HG02588 (cell line): ENCODE data around the gene ST6GAL2.

Experiments
- ATAC-seq: cut with Tn5 transposase; IDR thresholded peaks from one replicate; pipeline ENCODE4 v1.9.1; 2021; ENCODE audit warnings: mild to moderate bottlenecking, moderate library complexity; ENCODE audit not compliant: unreplicated experiment

Gene ST6GAL2

DNA sequence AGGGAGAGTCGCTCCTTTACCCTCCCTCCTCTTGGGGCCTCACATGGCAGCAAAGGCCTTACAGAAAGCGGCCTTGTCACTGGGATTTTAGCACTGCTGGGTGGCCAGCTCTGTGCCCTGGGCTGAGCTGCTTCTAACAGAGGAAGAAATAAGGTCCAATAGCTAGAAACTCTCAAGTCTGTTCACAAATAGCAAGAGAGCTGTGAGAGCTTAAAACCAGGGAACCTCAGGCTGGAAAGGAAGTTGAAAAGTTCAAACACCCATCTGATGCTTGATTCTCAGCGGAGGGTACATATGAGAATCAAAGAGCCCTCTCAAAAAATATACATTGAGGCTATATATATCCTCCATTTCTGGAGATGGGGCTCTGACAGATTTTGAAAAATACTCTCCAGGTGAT, 54.7 kb downstream of the ST6GAL2 start:
- ATAC-seq: no peak

DNA sequence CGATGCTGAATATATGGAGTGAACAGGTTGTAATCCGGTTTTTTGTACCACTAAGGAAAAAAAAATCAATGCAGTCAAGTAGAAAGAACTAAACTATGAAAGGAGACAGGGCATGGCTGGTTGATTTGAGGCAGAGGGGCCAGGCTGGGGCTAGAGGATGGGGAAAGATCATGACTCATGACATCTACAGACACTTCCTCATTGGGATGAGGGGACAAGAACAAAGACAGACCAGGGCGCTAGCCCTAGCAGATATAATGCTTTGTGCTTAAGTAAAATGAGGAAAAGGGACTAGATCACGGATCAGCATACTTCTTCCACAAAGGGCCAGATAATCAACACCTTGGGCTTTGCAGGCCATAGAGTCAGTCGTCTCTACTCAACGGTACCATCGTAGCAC, 55.8 kb downstream of the ST6GAL2 start:
- ATAC-seq: no peak

DNA sequence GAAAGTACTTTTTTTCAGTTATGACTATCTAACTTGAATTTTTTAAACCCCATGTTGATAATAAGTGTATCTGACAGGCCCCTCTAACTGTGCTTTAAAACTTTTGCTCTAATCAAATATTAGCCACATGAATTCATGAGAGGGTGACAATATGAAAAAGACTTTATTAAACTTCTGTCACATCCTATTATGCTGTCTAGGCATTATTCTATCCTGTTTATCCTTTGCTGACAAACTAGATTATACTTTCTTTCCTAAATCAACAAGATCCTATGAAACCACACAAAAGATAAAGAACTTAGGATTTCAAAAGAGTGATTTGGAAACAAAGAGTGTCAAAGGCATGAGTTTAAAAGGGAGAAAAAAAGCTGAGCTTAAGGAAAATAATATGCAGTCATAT, 57.8 kb downstream of the ST6GAL2 start:
- no peak for ATAC-seq

DNA sequence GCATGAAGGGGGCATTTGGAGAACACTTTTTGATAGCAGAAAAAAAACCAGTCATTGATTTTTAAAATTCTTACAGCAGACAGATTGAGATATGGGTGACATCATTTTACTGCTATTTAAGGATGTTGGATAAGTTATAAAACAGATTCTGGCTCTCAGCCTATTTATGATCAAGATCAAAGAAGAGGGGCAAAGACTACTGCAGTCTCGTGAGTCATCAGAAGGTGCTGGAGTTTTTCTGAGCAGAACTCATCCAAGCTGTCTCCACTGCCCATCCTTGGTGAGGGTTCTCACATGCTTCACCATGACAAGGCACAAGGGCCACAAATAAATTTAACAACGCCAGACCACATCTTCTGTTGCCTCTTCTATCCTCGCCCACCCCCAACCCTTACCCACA, 58.8 kb downstream of the ST6GAL2 start:
- ATAC-seq: no peak

DNA sequence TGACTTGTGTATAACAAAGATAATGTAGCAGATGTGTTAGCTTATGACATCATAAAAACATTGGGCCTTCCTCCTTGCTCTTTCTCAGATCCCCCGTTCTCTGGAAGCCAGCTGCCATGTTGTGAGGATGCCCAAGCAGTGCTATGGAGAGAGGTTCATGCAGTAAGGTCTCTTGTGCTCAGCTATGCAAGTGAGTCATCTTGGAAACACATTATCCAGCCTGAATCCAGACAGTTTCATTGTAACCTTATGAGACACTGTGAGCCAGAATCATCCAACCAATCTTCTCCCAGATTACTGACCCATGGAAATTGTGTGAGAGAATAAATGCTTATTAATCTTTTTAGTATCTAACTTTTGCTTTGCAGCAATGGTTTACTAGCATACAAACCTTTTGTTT, 60.8 kb downstream of the ST6GAL2 start:
- ATAC-seq: no peak

DNA sequence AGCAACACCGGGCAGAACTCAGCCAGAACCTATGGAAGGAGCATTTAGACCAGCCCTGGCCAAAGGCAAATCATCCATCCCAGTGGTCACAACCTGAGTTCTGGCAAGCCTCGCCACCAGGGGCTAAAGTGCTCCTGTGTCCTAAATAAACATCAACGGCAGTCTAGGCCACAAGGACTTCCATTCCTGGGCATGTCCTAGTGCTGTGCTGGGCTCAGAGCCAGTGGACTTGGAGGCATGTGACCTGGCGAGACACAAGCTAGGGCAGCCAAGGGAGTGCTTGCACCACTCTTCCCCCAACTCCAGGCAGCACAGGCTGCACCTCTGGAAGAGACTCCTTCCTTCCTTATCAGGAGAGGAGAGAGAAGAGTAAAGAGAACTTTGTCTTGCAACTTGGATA, 69.0 kb downstream of the ST6GAL2 start:
- no peak for ATAC-seq

DNA sequence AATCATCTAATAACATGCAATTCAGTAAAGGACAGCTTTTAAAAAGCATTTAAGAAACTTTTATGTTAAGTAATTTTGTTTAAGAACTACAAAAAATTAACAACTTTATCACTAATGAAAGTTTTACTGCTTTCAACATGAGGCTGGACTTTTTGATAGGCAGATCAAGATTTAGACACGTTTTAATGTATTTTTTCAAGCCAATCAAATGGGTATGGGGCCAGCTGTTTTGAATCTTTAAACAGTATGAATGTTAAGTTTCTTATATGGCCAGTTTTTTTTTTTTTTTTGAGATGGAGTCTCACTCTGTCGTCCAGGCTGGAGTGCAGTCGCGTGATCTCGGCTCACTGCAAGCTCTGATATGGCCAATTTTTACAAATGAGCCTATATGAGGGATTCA, 73.1 kb downstream of the ST6GAL2 start:
- ATAC-seq: no peak

DNA sequence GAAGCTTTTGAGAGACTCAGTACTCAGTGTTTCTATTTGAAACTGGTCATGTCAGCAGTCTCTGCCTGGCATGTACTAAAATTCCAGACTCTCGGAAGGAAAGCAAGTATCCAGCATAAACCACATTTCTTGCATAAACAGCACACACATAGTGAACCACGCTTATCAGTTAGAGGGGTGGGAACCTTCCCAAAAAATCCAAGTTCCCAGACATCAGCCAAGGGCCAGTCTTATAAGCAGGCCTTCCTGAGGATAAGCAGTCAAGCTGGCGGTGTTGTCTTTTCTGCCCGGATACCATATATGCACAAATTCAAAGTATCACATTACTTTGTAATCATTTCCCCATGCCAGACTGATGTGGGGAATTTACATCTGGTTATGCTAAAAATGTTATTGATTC, 73.6 kb downstream of the ST6GAL2 start:
- no peak for ATAC-seq

DNA sequence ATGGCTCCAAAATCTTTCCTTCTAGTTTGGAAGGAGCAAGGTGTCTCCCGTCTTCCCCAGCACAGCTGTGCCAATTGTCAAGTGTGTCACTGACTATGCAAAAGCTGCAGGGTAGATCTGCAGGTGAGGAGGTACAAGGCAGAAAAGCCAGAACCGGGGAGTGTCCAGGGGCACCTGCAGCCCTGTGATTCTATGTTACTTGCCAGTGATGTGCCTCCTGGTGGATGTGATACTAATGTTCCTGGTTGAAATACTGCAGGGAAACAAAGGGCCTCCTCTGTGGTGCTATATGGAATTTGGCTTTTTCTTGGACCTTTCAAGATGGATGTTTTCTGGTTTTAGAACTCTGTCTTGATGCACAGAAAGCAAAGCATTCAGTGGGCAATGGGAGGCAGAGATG, 80.3 kb downstream of the ST6GAL2 start:
- ATAC-seq: no peak

DNA sequence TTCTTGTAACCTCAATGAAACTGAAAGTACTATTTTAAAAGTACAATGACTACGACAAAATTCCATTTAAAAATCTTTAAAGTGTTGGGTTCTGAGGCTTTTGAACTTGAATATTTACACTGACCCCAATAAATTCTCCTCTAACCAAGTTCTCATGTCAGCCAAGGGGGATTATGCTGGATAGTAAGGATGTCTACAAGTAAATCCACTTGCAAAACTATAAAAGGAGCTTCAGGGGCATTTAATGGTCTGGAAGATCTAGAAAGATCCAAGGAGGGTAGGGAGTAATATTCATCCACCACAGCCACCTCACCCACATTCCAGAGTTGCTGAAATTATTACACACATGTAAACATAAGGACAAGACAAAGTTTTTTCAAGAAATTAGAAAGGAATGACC, 81.8 kb downstream of the ST6GAL2 start:
- no peak for ATAC-seq

DNA sequence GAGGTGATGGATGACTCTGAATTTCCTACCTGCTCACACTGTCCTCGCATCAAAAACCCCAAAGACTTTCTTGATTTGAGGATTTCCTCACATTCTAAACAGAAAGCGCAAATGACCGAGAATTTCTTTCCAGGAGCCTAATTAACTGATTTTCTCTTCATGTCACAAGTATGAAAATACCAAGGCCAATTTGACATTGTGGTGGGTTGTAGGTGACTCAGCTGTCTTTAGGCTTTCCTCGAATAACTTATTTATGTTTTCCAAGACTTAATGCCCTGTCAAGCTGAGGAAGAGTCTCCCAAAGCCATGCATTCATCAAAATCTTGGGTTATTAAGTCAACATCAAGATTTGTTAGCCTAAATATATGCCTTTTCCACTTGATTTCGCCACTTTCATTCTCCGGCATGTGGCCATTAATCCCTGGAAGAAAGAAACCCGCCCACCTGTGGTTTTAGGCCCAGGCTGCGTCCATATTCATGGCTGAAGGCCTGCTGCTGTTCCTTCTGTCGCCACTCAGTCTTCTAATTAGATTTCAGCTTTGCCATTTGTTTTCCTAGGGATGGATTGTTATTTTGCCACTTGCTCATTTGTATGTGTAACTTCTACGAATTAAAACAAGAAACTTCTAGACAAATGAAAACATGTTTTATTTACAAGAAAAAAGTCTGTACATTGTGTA, 84.9 kb downstream of the ST6GAL2 start:
- ATAC-seq: no peak

DNA sequence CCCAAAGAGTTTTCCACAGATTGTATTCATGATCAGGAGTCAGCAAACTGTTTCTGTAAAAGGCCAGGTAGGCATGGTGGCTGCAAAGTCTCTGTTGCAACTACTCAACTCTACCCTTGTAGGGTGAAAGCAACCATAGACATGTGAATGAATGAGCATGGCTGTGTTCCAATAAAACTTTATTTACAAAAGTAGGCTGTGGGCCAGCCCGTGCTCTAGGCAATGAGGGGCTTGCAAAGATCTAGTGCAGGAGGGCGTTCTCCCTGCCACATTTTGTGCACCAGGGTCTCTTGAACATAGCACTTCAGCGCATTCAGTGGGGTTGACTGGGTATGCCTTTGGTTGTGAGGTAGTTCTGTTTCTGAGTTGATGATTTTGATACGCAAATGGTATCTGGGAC, 85.8 kb downstream of the ST6GAL2 start:
- no peak for ATAC-seq

DNA sequence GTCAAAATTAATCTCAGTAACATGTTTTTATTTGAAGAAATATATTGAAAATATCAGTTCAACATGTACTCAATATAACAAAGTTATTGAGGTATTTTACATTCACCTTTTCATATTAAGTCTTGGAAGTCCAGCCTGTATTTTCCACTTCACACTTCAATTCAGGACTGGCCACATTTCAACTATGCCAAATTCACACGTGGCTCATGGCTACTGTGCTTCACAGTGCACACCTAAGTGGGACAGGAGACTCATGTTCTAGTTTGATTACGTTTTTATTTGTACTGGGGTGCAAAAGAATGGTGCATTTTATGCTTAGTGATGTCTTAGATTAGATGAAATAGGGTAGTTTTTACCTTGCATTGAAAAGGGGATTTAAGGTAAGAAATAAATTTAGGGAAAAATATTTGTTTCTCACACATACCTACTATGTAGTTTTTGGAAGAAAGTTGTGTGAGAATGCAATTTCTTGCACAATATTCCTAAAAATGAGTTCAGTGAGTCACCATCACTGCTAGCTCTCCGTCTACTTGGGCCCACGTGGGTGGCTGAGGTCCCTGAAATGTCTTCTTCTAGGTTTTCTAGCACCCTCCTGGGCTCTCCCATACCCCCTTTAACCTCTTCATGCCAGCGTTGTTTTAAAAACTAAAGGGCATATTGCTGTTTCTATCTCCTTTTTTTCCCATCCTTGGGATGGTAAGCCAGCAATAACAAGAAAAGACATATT, 87.0 kb downstream of the ST6GAL2 start:
- no peak for ATAC-seq

DNA sequence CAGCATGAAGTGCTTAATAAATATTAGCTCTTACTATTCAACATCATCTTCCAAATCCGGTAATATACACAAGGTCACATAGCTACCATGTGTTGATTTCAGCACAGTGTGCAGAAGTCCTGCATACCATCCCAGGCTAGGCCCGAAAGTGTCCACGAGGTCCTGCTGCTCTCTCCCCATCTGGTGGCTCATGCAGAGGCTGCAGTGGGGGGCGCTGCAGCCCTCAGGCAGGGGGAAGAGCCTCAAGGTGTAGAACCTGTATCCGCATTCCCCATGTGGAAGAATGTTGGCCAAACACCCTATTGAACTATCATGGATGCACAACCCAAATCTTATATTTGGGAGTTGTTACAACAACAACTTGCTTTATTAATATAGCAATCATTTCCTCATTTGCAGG, 88.5 kb downstream of the ST6GAL2 start:
- ATAC-seq: no peak

DNA sequence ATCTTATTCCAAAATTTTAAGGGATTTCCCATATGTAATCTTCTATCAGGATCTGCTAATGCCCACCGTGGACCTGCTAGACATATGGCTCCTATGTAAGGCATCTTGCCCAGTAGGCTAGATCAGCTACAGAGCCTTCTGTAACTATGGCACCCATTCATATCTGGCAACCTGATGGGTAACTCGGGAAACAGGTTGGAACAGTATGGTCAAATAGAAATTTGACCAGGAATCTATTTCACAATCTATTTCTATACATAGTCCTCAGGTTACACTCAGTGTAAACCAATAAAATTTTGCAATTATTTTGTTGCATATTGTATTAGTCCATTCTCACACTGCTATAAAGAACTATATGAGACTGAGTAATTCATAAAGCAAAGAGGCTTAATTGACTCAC, 93.3 kb downstream of the ST6GAL2 start:
- no peak for ATAC-seq

DNA sequence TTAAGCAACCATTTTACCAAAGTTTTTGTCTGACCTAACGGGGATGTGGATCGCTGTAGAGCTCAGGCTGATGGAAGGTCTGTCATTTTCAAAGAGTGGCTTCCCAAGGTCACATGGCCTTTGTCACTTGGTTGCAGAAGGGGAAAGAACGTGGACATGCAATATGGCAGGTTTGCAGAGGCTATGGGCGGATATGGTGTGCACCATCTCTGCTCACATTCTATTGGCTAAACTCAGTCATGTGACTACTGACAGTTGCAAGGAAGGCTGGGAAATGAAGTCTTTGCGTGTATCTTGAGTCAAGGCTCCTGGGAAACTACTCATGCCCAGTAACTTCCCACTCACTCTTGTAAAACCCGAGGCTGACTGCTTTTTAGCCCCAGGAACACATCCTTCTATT, 96.8 kb downstream of the ST6GAL2 start:
- no peak for ATAC-seq

DNA sequence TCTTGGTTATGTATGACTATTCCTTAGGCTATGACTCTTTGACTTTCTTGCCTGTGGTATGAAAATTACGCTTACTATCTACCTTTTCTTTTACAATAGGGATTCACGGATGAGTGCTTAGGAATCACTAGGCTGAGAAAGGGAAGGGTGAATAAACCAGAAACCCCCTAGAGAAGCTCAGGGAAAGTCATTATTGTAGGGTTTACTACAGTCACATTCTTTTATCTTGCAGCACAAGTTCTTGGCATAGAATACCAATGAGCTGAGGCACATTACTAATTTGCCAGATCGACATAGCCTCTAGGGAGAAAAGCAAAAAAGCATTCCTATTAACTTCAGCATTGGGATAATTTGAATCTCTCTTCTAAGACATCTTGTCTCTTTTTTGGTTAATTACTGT, 103.3 kb downstream of the ST6GAL2 start:
- ATAC-seq: no peak

DNA sequence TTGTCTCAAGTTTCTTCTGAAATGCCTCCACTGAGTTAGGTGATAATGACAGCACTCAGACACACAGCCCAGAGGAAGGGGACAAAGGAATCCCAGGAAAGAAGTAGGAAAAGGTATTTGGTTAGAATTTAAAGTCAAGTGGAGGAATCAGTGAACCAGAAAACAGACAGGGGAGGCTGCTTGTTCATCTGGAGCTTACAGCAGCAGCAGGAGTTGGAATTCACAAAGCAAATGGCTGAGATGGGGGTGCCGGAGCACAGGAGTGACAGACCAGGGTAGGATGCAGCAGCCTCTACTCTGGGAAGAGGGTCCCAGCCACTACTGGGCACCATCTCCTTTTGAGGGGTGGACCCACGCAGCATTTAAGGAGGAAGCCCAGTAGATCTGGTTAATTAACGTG, 104.8 kb downstream of the ST6GAL2 start:
- no peak for ATAC-seq

DNA sequence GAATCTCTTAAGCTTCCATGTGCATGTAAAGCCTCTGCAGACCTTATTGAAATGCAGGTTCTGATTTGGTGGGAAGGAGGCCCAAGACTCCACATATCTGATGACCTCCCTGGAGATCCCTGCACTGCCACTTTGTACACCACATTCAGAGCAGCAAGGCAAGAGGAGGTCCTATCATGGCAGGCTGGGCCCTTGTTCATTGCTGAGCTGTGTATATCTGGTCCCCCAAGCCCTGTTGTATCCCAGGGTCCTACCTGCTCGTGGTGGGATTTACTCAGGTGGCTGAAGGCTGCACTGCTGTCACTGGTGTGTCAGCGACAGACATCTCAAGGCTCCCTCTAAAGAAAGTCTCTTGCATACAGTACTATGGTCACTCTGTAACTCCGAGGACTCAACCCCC, 114.2 kb downstream of the ST6GAL2 start:
- no peak for ATAC-seq

DNA sequence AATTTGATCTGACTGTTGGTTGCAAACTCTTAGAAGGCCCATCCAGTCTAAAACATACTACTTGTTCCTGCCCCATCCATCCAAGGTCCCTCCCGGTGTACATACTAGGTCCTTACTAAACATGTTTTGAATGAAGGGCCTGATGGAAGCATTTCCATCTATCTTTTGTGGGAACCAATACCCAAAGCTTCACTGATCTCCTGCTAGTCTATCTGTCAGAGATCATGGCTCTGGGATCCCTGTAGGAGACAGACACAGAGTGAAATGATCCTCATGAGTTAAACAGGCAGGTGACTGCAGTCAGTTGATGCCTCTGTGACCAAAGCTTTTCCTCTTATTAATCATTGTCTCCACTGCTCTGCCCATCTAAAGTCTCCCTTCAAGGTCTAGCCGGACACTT, 115.0 kb downstream of the ST6GAL2 start:
- no peak for ATAC-seq

DNA sequence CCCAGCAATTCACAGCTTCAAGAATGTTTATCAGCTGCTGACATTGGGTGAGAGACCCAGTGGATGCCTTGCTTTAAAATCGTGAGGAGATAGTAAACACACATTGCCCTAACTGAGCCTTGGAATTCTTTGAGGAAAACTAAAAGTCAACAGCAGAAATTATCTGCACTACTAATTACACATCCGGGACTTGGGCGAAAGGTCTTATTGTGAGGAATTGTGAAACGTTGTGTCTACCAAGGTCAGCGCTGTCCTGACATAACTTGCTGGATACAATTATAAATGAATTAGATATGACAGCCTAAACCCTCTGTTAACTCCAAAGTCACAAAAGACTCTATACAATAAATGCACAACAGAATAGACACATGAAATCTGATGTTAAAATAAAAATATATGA, 121.4 kb downstream of the ST6GAL2 start:
- ATAC-seq: no peak

DNA sequence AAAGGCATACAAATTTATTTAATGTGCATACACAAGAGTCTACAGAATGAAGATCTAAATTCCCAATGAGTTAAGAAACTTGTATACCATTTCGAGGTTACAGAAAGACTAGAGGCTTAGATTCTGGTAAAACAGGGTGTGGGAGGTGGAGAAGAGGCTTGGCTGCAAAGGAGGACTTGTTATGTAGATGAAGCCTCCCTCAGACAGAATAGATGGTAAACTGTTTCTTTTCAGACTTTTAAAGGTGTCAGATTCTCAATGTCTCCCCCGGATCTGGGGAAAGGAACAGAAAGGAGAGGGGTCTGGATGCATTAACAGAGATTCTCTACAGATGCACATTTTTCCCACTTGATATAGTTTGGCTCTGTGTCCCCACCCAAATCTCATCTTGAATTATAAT, 126.0 kb downstream of the ST6GAL2 start:
- ATAC-seq: no peak
